ENCODE measurements around the gene ME2. TPM values are rescaled to one million over a fixed set of nuclear protein-coding genes. Genes with fewer than 3 reads are reported as not detected.

ME2 gene
- total and polyA plus RNA-seq, 2 donors (not counting 1 experiment from before 2014, with no cell fraction given) = 28.4 to 57.8 TPM

- ChIA-PET CTCF (no interaction called here), POLR2A (no interaction called here)
- DNase-seq = no peak
- Histone ChIP-seq H3K4me3 (ENCODE audit: control extremely low read depth in 1 of 5, extremely low read depth in 1 of 5, insufficient read depth in 1 of 5, low read depth in 2 of 5, low read length in 4 of 5) (no peak overlapping the region), H3K36me3 (replicated peaks in 1 of 2; ENCODE audit: control extremely low read depth in 1 of 2, control insufficient read depth in 1 of 2, extremely low read depth in 1 of 2, insufficient read depth in 2 of 2, low read length in 1 of 2) (peaks cover 8 to 41% of the 10 kb centered on the region in 2 experiments), H3K4me1 (ENCODE audit: control insufficient read depth in 2 of 2, insufficient read depth in 2 of 2, low read length in 2 of 2) (peaks cover 1 to 10% of the 10 kb centered on the region in 2 donors), H4K20me1 (ENCODE audit: control insufficient read depth, insufficient read depth, low read length, poor library complexity, severe bottlenecking) (no peaks in the 10 kb centered on the region), H3K79me2 (ENCODE audit: control insufficient read depth, insufficient read depth, low read length) (peaks cover 6% of the 10 kb centered on the region), H3K9ac (ENCODE audit: low read length) (no peak overlapping the region), H3K9me3 (ENCODE audit: control extremely low read depth in 1 of 3, control insufficient read depth in 2 of 3, insufficient read depth in 1 of 3, low read length in 2 of 3) (peaks cover 0 to 12% (median 10%) of the 10 kb centered on the region in 3 donors), H3K27me3 (replicated peaks in 1 of 4; ENCODE audit: control extremely low read depth in 1 of 4, control insufficient read depth in 3 of 4, insufficient read depth in 4 of 4, low read length in 3 of 4) (no peaks in the 10 kb centered on the region), H2AFZ (ENCODE audit: insufficient read depth, low read depth, low read length, poor library complexity, severe bottlenecking) (no peak overlapping the region), H3K4me2 (replicated peaks; ENCODE audit: low read depth, low read length, poor library complexity, severe bottlenecking) (no peak overlapping the region), H3K27ac (ENCODE audit: low read length in 2 of 2) (no peak overlapping the region)
- no peak overlapping the region for H3K27ac Mint-ChIP-seq
- peaks cover 2% of the 10 kb centered on the region for H3K9me3 Mint-ChIP-seq (ENCODE audit: insufficient read depth)
- H3K27me3 Mint-ChIP-seq = no peaks in the 10 kb centered on the region
- TF ChIP-seq EZH2 (IDR thresholded peaks at IDR 0.05; ENCODE audit: borderline replicate concordance, insufficient read depth, low read depth, low read length, poor library complexity, severe bottlenecking) = no peak
- TF ChIP-seq, protein P1, sequence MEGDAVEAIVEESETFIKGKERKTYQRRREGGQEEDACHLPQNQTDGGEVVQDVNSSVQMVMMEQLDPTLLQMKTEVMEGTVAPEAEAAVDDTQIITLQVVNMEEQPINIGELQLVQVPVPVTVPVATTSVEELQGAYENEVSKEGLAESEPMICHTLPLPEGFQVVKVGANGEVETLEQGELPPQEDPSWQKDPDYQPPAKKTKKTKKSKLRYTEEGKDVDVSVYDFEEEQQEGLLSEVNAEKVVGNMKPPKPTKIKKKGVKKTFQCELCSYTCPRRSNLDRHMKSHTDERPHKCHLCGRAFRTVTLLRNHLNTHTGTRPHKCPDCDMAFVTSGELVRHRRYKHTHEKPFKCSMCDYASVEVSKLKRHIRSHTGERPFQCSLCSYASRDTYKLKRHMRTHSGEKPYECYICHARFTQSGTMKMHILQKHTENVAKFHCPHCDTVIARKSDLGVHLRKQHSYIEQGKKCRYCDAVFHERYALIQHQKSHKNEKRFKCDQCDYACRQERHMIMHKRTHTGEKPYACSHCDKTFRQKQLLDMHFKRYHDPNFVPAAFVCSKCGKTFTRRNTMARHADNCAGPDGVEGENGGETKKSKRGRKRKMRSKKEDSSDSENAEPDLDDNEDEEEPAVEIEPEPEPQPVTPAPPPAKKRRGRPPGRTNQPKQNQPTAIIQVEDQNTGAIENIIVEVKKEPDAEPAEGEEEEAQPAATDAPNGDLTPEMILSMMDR (IDR thresholded peaks at IDR 0.05) = no peak
- ATAC-seq (ENCODE audit: low read depth) = no peak
- WGBS (ENCODE audit: insufficient coverage) = 60% methylated on average over 1 of the region's 4 CpGs
- peaks cover 15% of the 10 kb centered on the region for H3K4me1 Mint-ChIP-seq
- intact Hi-C loops (cut with micrococcal nuclease) = no loop called here
- no peak overlapping the region for H3K4me3 Mint-ChIP-seq
These were observed 94.6 kb downstream of the ME2 start for GRCh38 chr18:50973367-50974126.

- ATAC-seq (ENCODE audit: low read depth) (no peak), DNase-seq (no peak)
- 91% methylated on average over 5 of the region's 5 CpGs for WGBS (ENCODE audit: insufficient coverage)
- Histone ChIP-seq H3K4me2 (replicated peaks; ENCODE audit: low read depth, low read length, poor library complexity, severe bottlenecking) (no peak overlapping the region), H2AFZ (ENCODE audit: insufficient read depth, low read depth, low read length, poor library complexity, severe bottlenecking) (no peak overlapping the region), H3K9ac (ENCODE audit: low read length) (no peak overlapping the region), H4K20me1 (ENCODE audit: control insufficient read depth, insufficient read depth, low read length, poor library complexity, severe bottlenecking) (no peaks in the 10 kb centered on the region), H3K36me3 (replicated peaks in 1 of 2; ENCODE audit: control extremely low read depth in 1 of 2, control insufficient read depth in 1 of 2, extremely low read depth in 1 of 2, insufficient read depth in 2 of 2, low read length in 1 of 2) (peaks cover 8 to 53% of the 10 kb centered on the region in 2 experiments), H3K79me2 (ENCODE audit: control insufficient read depth, insufficient read depth, low read length) (peaks cover 13% of the 10 kb centered on the region), H3K4me1 (ENCODE audit: control insufficient read depth in 2 of 2, insufficient read depth in 2 of 2, low read length in 2 of 2) (no peaks in the 10 kb centered on the region), H3K9me3 (ENCODE audit: control extremely low read depth in 1 of 3, control insufficient read depth in 2 of 3, insufficient read depth in 1 of 3, low read length in 2 of 3) (peaks cover 0 to 12% (median 10%) of the 10 kb centered on the region in 3 donors), H3K27ac (ENCODE audit: low read length in 2 of 2) (no peak overlapping the region), H3K27me3 (replicated peaks in 1 of 4; ENCODE audit: control extremely low read depth in 1 of 4, control insufficient read depth in 3 of 4, insufficient read depth in 4 of 4, low read length in 3 of 4) (no peaks in the 10 kb centered on the region), H3K4me3 (ENCODE audit: control extremely low read depth in 1 of 5, extremely low read depth in 1 of 5, insufficient read depth in 1 of 5, low read depth in 2 of 5, low read length in 4 of 5) (no peak overlapping the region)
- TF ChIP-seq, protein P1 (IDR thresholded peaks at IDR 0.05) = no peak
- no peak for TF ChIP-seq EZH2 (IDR thresholded peaks at IDR 0.05; ENCODE audit: borderline replicate concordance, insufficient read depth, low read depth, low read length, poor library complexity, severe bottlenecking)
- Mint-ChIP-seq H3K9me3 (ENCODE audit: insufficient read depth) (peaks cover 3% of the 10 kb centered on the region), H3K27me3 (no peaks in the 10 kb centered on the region), H3K4me3 (no peak overlapping the region), H3K27ac (no peak overlapping the region), H3K4me1 (no peaks in the 10 kb centered on the region)
- ChIA-PET POLR2A (no interaction called here), CTCF (no interaction called here)
- intact Hi-C loops (cut with micrococcal nuclease) = no loop called here
These were observed 98.3 kb downstream of the ME2 start for GRCh38 chr18:50977037-50977760.

Data from B cell (primary cell).